ENCODE measurements around the gene MALRD1.
"Not testable (repeated sequence)": the region's sequence is repeated elsewhere in the genome, so short reads cannot be mapped to it uniquely, and the experiment has no call there.

DNA sequence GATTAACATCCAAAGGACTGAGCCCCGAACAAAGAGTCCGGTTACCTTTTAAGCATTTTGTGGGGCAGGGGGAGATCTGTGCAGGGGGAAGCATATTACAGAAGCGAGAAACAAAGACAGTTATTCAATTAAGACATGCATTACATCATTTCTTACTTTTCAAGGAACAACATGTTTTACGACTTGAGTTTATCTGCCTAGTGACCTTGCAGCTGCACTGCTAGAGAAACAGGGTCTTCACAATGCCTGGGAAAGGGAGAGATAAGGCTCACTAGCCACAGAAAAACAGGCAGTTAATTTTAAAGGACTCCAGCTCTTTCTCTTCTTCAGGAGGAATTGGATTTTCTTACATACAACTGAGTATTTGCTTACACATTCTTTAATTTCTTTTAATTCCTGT, 693.5 kb downstream of the MALRD1 start:
- TF ChIP-seq, protein P1, sequence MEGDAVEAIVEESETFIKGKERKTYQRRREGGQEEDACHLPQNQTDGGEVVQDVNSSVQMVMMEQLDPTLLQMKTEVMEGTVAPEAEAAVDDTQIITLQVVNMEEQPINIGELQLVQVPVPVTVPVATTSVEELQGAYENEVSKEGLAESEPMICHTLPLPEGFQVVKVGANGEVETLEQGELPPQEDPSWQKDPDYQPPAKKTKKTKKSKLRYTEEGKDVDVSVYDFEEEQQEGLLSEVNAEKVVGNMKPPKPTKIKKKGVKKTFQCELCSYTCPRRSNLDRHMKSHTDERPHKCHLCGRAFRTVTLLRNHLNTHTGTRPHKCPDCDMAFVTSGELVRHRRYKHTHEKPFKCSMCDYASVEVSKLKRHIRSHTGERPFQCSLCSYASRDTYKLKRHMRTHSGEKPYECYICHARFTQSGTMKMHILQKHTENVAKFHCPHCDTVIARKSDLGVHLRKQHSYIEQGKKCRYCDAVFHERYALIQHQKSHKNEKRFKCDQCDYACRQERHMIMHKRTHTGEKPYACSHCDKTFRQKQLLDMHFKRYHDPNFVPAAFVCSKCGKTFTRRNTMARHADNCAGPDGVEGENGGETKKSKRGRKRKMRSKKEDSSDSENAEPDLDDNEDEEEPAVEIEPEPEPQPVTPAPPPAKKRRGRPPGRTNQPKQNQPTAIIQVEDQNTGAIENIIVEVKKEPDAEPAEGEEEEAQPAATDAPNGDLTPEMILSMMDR (IDR thresholded peaks at IDR 0.05) = not testable (repeated sequence)
- TF ChIP-seq EZH2, EZH2phosphoT487 (IDR thresholded peaks at IDR 0.05): not testable (repeated sequence)

All from neural progenitor cell (in vitro differentiated cells).